Testis (tissue), 3 donors: ENCODE results near the gene BRPF1. TPM values are rescaled to one million over a fixed set of nuclear protein-coding genes. Genes with fewer than 3 reads are reported as not detected.

Source experiments
- DNase-seq: peaks from one replicate; pipeline ENCODE4 v3.0.0-alpha.2; 2019
- H3K27ac ChIP-seq, 2 donors: fragments of 200-600 bp; sonication (generic); one replicate each; pipeline ENCODE4 v1.5.1; 2019
- H3K27me3 ChIP-seq: fragments of 200-600 bp; sonication (generic); one replicate; pipeline ENCODE4 v1.5.1; 2019
- H3K36me3 ChIP-seq: fragments of 200-600 bp; sonication (generic); one replicate; pipeline ENCODE4 v1.5.1; 2017; ENCODE audit warnings: low read depth; ENCODE audit errors: missing control alignments
- H3K4me1 ChIP-seq: fragments of 200-600 bp; sonication (generic); one replicate; pipeline ENCODE4 v1.5.1; 2019
- H3K4me3 ChIP-seq, 2 donors: fragments of 200-600 bp; sonication (generic); one replicate each; pipeline ENCODE4 v1.5.1; 2017 to 2019
- H3K9me3 ChIP-seq: fragments of 200-600 bp; sonication (generic); one replicate; pipeline ENCODE4 v1.5.1; 2017
- POLR2A ChIP-seq: fragments of 450-650 bp; IDR thresholded peaks from one replicate; pipeline ENCODE4 v1.6.1; 2017; ENCODE audit warnings: antibody characterized with exemption, mild to moderate bottlenecking, moderate library complexity
- WGBS, 2 donors: methylation state at CpG; one replicate each; pipeline ENCODE4 v1.1.5; 2018; 5-methylcytosine and 5-hydroxymethylcytosine counted together
- intact Hi-C: fragments of 100-400 bp; cut with DNase I; formaldehyde crosslinking; loops from one replicate; pipeline ENCODE4 v1.15.1; 2023; ENCODE audit warnings: low total_unique reads
- polyA plus RNA-seq: library from polyadenylated mRNA; stranded (reverse); fragments of 350-450 nt; fragmentation: Illumina TruSeq; extraction: RNeasy Lipid Tissue Mini Kit (QIAGEN cat#74804); gene quantifications from one replicate; pipeline ENCODE4 v1.2.3, GENCODE V29; 2014; ENCODE audit warnings: low read depth, low replicate concordance; ENCODE audit not compliant: insufficient read depth
- total RNA-seq, 2 donors: library from RNA; depleted of rRNA; stranded (reverse); fragments of >200 nt; gene quantifications; one replicate each; pipeline ENCODE4 v1.2.3, GENCODE V29; 2016
- TF ChIP-seq, protein P1 (sequence below), 3 experiments: fragments of 450-650 bp in 2 of 3; fragments of 200-600 bp in 1 of 3; sonication (generic) in 1 of 3; IDR thresholded peaks; one replicate each; pipeline ENCODE4 v1.5.1; 2016 to 2019; ENCODE audit warnings: antibody characterized with exemption in 3 of 3, mild to moderate bottlenecking in 2 of 3, moderate library complexity in 1 of 3

Gene BRPF1
- total and polyA plus RNA-seq, 3 donors from 2014 or later: 47.4 to 58.4 (median 55.1) TPM

DNA sequence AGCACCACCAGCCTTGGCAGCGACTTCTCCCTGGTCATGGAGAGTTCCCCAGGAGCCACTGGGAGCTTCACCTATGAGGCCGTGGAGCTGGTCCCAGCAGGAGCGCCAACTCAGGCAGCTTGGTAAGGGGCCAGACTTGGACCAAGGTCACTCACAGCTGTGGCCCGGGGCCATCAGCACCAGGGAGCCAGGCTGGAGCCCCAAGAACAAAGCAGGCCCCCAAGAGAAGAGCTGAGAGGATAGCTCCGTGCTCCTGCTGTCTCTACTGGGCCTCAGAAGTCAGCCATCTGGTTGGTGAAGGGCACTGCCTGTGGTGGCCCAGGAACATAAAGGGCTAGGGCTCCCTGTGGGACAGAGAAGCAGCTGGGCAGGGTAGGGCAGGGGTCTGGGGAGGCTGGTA is 42.6 kb upstream of the BRPF1 start:
- H3K27me3 ChIP-seq: no peaks in the 10 kb centered on the region
- no peak overlapping the region for H3K4me3 ChIP-seq
- TF ChIP-seq POLR2A: no peak
- TF ChIP-seq, protein P1, sequence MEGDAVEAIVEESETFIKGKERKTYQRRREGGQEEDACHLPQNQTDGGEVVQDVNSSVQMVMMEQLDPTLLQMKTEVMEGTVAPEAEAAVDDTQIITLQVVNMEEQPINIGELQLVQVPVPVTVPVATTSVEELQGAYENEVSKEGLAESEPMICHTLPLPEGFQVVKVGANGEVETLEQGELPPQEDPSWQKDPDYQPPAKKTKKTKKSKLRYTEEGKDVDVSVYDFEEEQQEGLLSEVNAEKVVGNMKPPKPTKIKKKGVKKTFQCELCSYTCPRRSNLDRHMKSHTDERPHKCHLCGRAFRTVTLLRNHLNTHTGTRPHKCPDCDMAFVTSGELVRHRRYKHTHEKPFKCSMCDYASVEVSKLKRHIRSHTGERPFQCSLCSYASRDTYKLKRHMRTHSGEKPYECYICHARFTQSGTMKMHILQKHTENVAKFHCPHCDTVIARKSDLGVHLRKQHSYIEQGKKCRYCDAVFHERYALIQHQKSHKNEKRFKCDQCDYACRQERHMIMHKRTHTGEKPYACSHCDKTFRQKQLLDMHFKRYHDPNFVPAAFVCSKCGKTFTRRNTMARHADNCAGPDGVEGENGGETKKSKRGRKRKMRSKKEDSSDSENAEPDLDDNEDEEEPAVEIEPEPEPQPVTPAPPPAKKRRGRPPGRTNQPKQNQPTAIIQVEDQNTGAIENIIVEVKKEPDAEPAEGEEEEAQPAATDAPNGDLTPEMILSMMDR (IDR thresholded peaks at IDR 0.05): no peak
- DNase-seq: no peak
- 78 to 93% methylated on average over 5 of the region's 5 CpGs for WGBS, 2 donors
- intact Hi-C loops: no loop called here
- H3K36me3 ChIP-seq: no peaks in the 10 kb centered on the region
- H3K9me3 ChIP-seq: no peaks in the 10 kb centered on the region
- peaks cover 39% of the 10 kb centered on the region for H3K4me1 ChIP-seq
- no peak overlapping the region for H3K27ac ChIP-seq

DNA sequence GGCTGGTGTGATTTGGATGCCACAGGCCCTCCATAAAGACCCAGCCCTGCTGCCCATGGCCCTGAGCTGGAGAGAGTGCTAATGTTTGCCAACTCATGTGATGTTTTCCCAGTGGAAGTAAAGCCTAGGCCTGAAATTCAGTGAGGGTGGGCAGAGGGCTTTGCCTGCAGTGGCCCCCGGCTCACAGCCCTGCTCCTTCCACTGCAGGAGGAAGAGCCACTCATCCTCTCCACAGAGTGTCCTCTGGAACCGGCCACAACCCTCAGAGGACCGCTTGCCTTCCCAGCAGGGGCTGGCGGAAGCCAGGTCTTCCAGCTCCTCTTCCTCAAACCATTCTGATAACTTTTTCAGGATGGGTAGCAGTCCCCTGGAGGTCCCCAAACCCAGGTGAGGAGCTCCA is 41.8 kb upstream of the BRPF1 start:
- TF ChIP-seq, protein P1 (IDR thresholded peaks at IDR 0.05): no peak
- 95 to 100% methylated on average over 4 of the region's 4 CpGs for WGBS, 2 donors
- intact Hi-C loops: no loop called here
- Histone ChIP-seq H3K4me3 (no peak overlapping the region), H3K9me3 (no peaks in the 10 kb centered on the region), H3K27me3 (no peaks in the 10 kb centered on the region), H3K4me1 (peaks cover 39% of the 10 kb centered on the region), H3K36me3 (no peaks in the 10 kb centered on the region), H3K27ac (no peak overlapping the region)
- no peak for DNase-seq

DNA sequence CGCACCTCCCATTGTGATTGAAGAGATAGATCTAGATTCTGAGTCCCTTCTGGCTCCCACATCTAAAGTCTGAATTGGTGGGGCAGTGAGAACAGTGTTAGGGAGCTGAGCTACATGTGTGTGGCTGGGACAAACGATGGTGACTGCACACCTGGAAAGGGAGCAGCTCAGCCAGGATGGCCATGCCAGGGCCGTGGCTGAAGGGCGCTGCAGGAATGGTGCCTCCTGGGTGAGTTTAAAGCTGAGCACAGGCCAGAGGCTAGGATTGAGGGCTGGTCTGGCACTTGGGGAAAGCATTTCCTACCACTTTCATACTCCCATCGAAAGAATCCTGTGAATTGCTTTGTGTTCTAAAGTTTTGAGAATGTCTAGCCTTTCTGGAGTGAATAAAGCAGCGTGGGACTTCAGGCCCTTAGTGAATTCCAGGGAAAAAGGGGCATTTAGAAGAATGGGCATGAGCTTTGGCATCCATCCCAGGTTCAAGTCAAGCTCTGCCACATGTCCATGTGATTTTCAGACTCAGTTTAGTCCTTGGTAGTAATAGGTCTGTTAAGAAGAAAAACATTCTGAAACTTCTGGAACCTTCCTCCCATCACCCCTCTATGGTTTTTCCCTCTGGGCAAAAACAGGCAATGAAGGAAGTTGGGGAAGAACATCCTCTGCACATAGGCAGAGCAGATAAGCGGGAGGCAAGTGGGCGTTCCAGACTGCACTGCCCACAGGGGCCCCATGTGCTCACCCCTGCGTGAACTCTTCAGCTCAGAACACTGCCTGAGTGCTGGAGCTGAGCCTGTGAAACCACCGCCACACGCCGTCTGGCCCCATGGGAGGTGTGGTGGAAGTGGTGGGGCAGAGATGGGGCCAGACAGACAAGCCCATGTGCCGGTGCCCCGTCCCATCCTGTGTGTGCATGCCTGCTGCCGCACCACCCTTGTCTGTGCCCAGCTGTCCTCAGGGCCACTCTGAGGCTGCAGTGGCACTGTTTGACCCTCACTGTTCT is 40.8 kb upstream of the BRPF1 start:
- H3K36me3 ChIP-seq: no peaks in the 10 kb centered on the region
- peak; percentile 71 for DNase-seq

DNA sequence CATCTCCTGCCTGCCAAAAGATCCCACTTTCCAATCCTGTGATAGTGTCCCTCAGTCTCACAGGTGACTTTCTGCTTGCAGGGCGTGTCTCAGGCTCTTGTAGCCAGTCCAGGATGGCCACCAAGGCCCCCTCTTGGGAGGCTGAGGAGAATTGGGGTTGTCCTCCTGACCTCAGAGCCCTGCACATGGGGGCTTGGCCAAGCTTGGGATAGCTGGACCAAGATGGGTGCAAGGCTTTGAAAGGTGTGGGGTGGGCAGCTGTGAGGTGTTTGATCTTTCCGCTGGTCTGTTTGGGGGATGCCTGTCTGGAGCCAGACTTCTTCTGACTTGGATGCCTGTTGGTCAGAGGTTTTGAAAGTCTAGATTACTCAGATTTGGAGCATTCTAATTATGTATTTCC is 39.9 kb upstream of the BRPF1 start:
- Histone ChIP-seq H3K36me3 (no peaks in the 10 kb centered on the region), H3K27ac (no peak overlapping the region), H3K9me3 (no peaks in the 10 kb centered on the region), H3K4me1 (peaks cover 24% of the 10 kb centered on the region), H3K4me3 (no peak overlapping the region), H3K27me3 (no peaks in the 10 kb centered on the region)
- DNase-seq: no peak
- no peak for TF ChIP-seq POLR2A
- TF ChIP-seq, protein P1 (IDR thresholded peaks at IDR 0.05): no peak
- 89 to 93% methylated on average over 1 to 2 of the region's 2 CpGs for WGBS, 2 donors
- intact Hi-C loops: no loop called here

More for the DNA sequence above, 40.8 kb upstream of the BRPF1 start:
- intact Hi-C loops: no loop called here
- Histone ChIP-seq H3K9me3 (no peaks in the 10 kb centered on the region), H3K4me1 (peaks cover 32% of the 10 kb centered on the region), H3K4me3 (no peak overlapping the region), H3K27ac (no peak overlapping the region), H3K27me3 (no peaks in the 10 kb centered on the region)
- TF ChIP-seq, protein P1 (IDR thresholded peaks at IDR 0.05): no peak
- TF ChIP-seq POLR2A: no peak
- WGBS, 2 donors: 64 to 72% methylated on average over 12 to 15 of the region's 15 CpGs
